Transverse colon (tissue), 4 donors: ENCODE measurements around the gene LMNTD2. TPM values are rescaled to one million over a fixed set of nuclear protein-coding genes. Genes with fewer than 3 reads are reported as not detected.

Experiments
- DNase-seq: peaks from one replicate; pipeline ENCODE4 v3.0.0-alpha.2; 2019
- H3K27ac ChIP-seq, 4 donors: fragments of 200-600 bp; sonication (generic); 2 replicates each; pipeline ENCODE4 v1.5.1; 2016 to 2018; ENCODE audit warnings: inconsistent platforms in 4 of 4
- H3K27me3 ChIP-seq: fragments of 200-600 bp; sonication (generic); 2 replicates; pipeline ENCODE4 v1.5.1; 2017; ENCODE audit warnings: inconsistent platforms
- H3K36me3 ChIP-seq, 4 donors: fragments of 200-600 bp; sonication (generic); 2 replicates each; pipeline ENCODE4 v1.5.1; 2017 to 2019; ENCODE audit warnings: inconsistent platforms in 4 of 4
- H3K4me1 ChIP-seq, 4 donors: fragments of 200-600 bp; sonication (generic); 2 replicates each; pipeline ENCODE4 v1.5.1; 2017 to 2020; ENCODE audit warnings: inconsistent platforms in 4 of 4
- H3K4me3 ChIP-seq, 4 donors: fragments of 200-600 bp; sonication (generic); 1 replicate in 1 of 4; 2 replicates in 3 of 4; pipeline versions ENCODE4 v1.5.1 to v1.6.1; 2017 to 2019; ENCODE audit warnings: inconsistent platforms in 4 of 4
- H3K9me3 ChIP-seq, 2 donors: fragments of 200-600 bp; sonication (generic); 2 replicates each; pipeline ENCODE4 v1.5.1; 2017 to 2019; ENCODE audit warnings: inconsistent platforms in 2 of 2
- CTCF ChIP-seq, 5 experiments: fragments of 200-600 bp in 3 of 5; fragments of 450-650 bp in 2 of 5; sonication (generic) in 3 of 5; IDR thresholded peaks; 1 replicate in 2 of 5; 2 replicates in 3 of 5; pipeline ENCODE4 v1.5.1; 2016 to 2017; ENCODE audit warnings: antibody characterized with exemption in 5 of 5, inconsistent platforms in 3 of 5, mild to moderate bottlenecking in 2 of 5, moderate library complexity in 1 of 5
- EP300 ChIP-seq: sonication (generic); formaldehyde crosslinking; IDR thresholded peaks from one replicate; pipeline ENCODE4 v1.6.1; 2017; ENCODE audit warnings: antibody characterized with exemption, low read depth
- POLR2A ChIP-seq: fragments of 450-650 bp; IDR thresholded peaks from one replicate; pipeline ENCODE4 v1.6.1; 2016; ENCODE audit warnings: antibody characterized with exemption, mild to moderate bottlenecking, moderate library complexity
- POLR2AphosphoS5 ChIP-seq, 3 donors: sonication (generic); formaldehyde crosslinking; IDR thresholded peaks; one replicate each; pipeline ENCODE4 v1.6.1; 2016; ENCODE audit warnings: antibody characterized with exemption in 3 of 3
- WGBS, 2 donors: methylation state at CpG; one replicate each; pipeline ENCODE4 v1.1.5; 2018; ENCODE audit warnings: low coverage in 1 of 2; 5-methylcytosine and 5-hydroxymethylcytosine counted together
- in situ Hi-C, 4 donors: fragments of 200-750 bp; cut with MboI; loops; one replicate each; pipeline versions ENCODE4 v1.15.0 to v1.15.1; 2017; ENCODE audit warnings: low sequenced_read_pairs in 3 of 4, low pct_ligation_motif_present in 1 of 4, low pct_unique_long_range_greater_than_20kb in 1 of 4
- intact Hi-C: fragments of 100-400 bp; cut with DNase I; formaldehyde crosslinking; loops from one replicate; pipeline ENCODE4 v1.15.1; 2023; ENCODE audit warnings: low total_unique reads
- total RNA-seq, 4 donors: library from RNA; depleted of rRNA; stranded (reverse); fragments of >200 nt; gene quantifications; one replicate each; pipeline ENCODE4 v1.1.0, GENCODE V29; 2016

LMNTD2 gene
- total RNA-seq, 4 donors from 2014 or later, result 14.8 to 89.0 (median 16.6) TPM

DNA sequence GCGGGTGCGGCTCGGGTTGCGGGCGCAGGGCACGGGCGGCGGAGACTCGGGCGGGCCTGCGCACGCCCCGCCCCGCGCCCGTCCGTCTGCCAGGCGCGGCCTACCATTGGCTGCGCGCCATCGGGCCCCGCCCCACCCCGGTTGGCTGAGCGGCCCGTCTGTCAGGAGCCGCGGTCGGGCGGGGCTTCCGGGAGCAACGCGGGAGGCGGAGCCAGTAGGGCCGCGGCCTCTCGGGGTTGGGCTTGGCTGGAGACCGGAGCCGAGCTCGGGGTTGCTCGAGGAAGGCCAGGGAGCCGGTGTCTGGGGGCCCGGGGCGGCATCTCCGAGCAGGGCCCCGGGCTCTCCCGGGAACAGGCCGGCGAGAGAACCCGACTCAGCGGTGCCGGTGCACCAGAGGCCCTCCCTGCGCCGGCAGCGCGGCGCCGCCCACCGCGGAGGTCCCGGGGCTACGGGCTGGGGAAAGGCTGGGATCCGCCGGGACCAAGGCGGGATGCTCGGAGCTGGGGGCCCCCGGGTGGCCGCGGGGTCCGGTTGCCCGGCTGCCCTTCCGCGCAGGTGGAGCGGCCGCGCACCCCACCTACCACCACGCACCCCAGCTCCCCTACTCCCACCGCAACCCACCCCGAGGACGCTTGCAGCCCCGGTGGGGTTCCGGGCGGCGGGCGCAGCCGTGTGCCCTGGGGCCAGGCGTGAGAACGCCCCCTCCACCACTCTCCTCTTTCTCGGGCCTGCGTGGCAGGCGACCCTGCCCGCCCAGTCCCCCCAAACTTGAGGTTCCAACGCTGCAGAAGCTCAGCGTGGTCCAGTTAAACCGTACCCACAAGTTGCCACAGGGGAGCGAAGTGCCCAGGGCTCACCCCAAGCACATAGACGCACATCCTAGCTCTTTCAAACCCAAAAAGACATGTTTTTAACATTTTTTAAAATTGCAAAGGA is 24.8 kb downstream of the LMNTD2 start, which contains the start of gene HRAS:
Gene HRAS, minus strand, starts transcription at position 58 of the 936 bp plus-strand sequence.
- intact Hi-C loops (no loop called here), in situ Hi-C loops (no loop called here)
- TF ChIP-seq CTCF (IDR thresholded peaks at IDR 0.05), result no peak
- peak; percentile 79 for TF ChIP-seq POLR2A
- TF ChIP-seq POLR2AphosphoS5 (IDR thresholded peaks at IDR 0.05), result peak; percentile 86 to 91 (median 89)
- peak; percentile 97 for DNase-seq
- no peaks in the 10 kb centered on the region for H3K9me3 ChIP-seq
- H3K4me3 ChIP-seq, result peak within 1 kb of the TSS; percentile 58 to 96 (median 89)
- WGBS, 2 donors, result 4% methylated on average over 24 of the region's 97 CpGs; no CpG with 5 or more reads in 1 of the 2 donors
- H3K27me3 ChIP-seq, result peaks cover 2% of the 10 kb centered on the region
- no peaks in the 10 kb centered on the region for H3K36me3 ChIP-seq
- peak within 1 kb of the TSS; percentile 87 to 95 (median 92) for H3K27ac ChIP-seq
- peaks cover 11 to 37% (median 35%) of the 10 kb centered on the region in 4 donors for H3K4me1 ChIP-seq

GRCh38 chr11:535210-535518 is 25.4 kb downstream of the LMNTD2 start:
- intact Hi-C loops, result no loop called here

GRCh38 chr11:534396-535209 is 25.9 kb downstream of the LMNTD2 start:
- H3K27me3 ChIP-seq, result peaks cover 2% of the 10 kb centered on the region
- in situ Hi-C loops, result no loop called here
- intact Hi-C loops, result no loop called here
- H3K9me3 ChIP-seq, result no peaks in the 10 kb centered on the region
- WGBS, 2 donors, result 27% methylated on average over 13 of the region's 66 CpGs; no CpG with 5 or more reads in 1 of the 2 donors
- DNase-seq, result no peak
- H3K4me3 ChIP-seq, result peak overlapping the region; percentile 58 to 96 (median 89)
- H3K27ac ChIP-seq, result peak overlapping the region; percentile 68 to 95 (median 87)
- TF ChIP-seq CTCF (IDR thresholded peaks at IDR 0.05) (no peak), POLR2AphosphoS5 (IDR thresholded peaks at IDR 0.05) (no peak), POLR2A (no peak), EP300 (no peak)
- H3K4me1 ChIP-seq, result peaks cover 11 to 37% (median 35%) of the 10 kb centered on the region in 4 donors
- H3K36me3 ChIP-seq, result no peaks in the 10 kb centered on the region

More at GRCh38 chr11:535210-535518, 25.4 kb downstream of the LMNTD2 start:
- in situ Hi-C loops, result no loop called here
- H3K36me3 ChIP-seq, result no peaks in the 10 kb centered on the region
- H3K27me3 ChIP-seq, result peaks cover 2% of the 10 kb centered on the region
- TF ChIP-seq POLR2A, result no peak
- H3K4me3 ChIP-seq, result peak overlapping the region; percentile 58 to 96 (median 89)
- H3K27ac ChIP-seq, result peak overlapping the region; percentile 68 to 95 (median 87)
- no peaks in the 10 kb centered on the region for H3K9me3 ChIP-seq
- 0% methylated on average over 6 of the region's 56 CpGs; no CpG with 5 or more reads in 1 of the 2 donors for WGBS, 2 donors
- no peak for DNase-seq
- peaks cover 11 to 37% (median 35%) of the 10 kb centered on the region in 4 donors for H3K4me1 ChIP-seq

DNA sequence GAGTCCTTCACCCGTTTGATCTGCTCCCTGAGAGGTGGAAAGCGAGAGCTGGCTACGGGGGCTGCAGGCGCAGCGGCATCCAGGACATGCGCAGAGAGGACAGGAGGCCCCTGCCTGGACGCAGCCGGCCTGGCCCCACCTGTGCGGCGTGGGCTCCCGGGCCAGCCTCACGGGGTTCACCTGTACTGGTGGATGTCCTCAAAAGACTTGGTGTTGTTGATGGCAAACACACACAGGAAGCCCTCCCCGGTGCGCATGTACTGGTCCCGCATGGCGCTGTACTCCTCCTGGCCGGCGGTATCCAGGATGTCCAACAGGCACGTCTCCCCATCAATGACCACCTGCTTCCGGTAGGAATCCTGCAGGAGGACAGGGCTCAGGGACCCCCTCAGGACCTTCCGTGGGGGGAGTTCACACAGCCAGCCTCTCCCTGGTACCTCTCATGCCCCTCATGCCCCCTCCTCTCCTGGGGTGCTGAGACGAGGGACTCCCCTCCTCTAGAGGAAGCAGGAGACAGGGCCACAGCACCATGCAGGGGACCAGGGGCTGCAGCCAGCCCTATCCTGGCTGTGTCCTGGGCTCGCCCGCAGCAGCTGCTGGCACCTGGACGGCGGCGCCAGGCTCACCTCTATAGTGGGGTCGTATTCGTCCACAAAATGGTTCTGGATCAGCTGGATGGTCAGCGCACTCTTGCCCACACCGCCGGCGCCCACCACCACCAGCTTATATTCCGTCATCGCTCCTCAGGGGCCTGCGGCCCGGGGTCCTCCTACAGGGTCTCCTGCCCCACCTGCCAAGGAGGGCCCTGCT is 26.7 kb downstream of the LMNTD2 start:
- no peak for TF ChIP-seq POLR2A
- WGBS, 2 donors, result 93% methylated on average over 28 of the region's 37 CpGs; no CpG with 5 or more reads in 1 of the 2 donors
- H3K4me3 ChIP-seq, result peak overlapping the region in 3 of 4 donors; percentile 58 to 95 (median 83)

More for the DNA sequence above, 26.7 kb downstream of the LMNTD2 start:
- H3K27ac ChIP-seq, result peak overlapping the region in 2 of 4 donors; percentile 79 to 95
- peaks cover 11 to 37% (median 35%) of the 10 kb centered on the region in 4 donors for H3K4me1 ChIP-seq
- DNase-seq, result no peak
- no peaks in the 10 kb centered on the region for H3K9me3 ChIP-seq
- in situ Hi-C loops (no loop called here), intact Hi-C loops (no loop called here)
- H3K27me3 ChIP-seq, result peaks cover 2% of the 10 kb centered on the region
- H3K36me3 ChIP-seq, result no peaks in the 10 kb centered on the region
